Activated B cell treated with CpG ODN at 0.5 μM for 24 hours (primary cell): Measurements from ENCODE around the gene TMEM269. TPM values are rescaled to one million over a fixed set of nuclear protein-coding genes. Genes with fewer than 3 reads are reported as not detected.

Experiments
- ATAC-seq: fragments of 200-7000 bp; cut with Tn5 transposase; one replicate; pipeline ENCODE4 v1.10.0; 2021; ENCODE audit warnings: low read depth, mild to moderate bottlenecking, moderate library complexity
- CTCF ChIA-PET: fragments of 350-600 bp; sonication (Branson Sonifier 250); formaldehyde crosslinking; loops from one replicate; lab custom pipeline; 2021; ENCODE audit warnings: antibody characterized with exemption; lab: Charles Lee
- POLR2A ChIA-PET: fragments of 350-600 bp; sonication (Branson Sonifier 250); formaldehyde crosslinking; loops from one replicate; lab custom pipeline; 2021; ENCODE audit warnings: antibody characterized with exemption; lab: Charles Lee
- DNase-seq: peaks from one replicate; pipeline ENCODE4 v3.0.0; 2022
- H3K27ac Mint-ChIP-seq: one replicate; pipeline ENCODE4 v1.8.0; 2020; ENCODE audit warnings: mixed read lengths
- H3K27me3 Mint-ChIP-seq: one replicate; pipeline ENCODE4 v1.8.0; 2021; ENCODE audit warnings: mixed read lengths
- H3K36me3 Mint-ChIP-seq: one replicate; pipeline ENCODE4 v1.8.0; 2021; ENCODE audit warnings: low read depth, mixed read lengths
- H3K4me1 Mint-ChIP-seq: one replicate; pipeline ENCODE4 v1.8.0; 2021; ENCODE audit warnings: mixed read lengths
- H3K4me3 Mint-ChIP-seq: one replicate; pipeline ENCODE4 v1.8.0; 2020; ENCODE audit warnings: mild to moderate bottlenecking, mixed read lengths
- H3K9me3 Mint-ChIP-seq: one replicate; pipeline ENCODE4 v1.8.0; 2020; ENCODE audit warnings: mixed read lengths
- CTCF ChIP-seq: fragments of 200-600 bp; IDR thresholded peaks from one replicate; pipeline ENCODE4 v1.8.0; 2022; ENCODE audit warnings: antibody characterized with exemption, mild to moderate bottlenecking
- intact Hi-C: fragments of 100-400 bp; cut with micrococcal nuclease; formaldehyde crosslinking; loops from one replicate; pipeline ENCODE4 v1.15.1; 2024
- total RNA-seq: library from RNA; stranded (reverse); gene quantifications from 2 replicates; pipeline ENCODE4 v1.2.3, GENCODE V29; 2022

The TMEM269 gene
- total RNA-seq, 1 donor from 2014 or later = 0.31 TPM

GRCh38 chr1:42742617-42743316 lies 42.0 kb upstream of the TMEM269 start:
- Mint-ChIP-seq H3K4me1 (no peaks in the 10 kb centered on the region), H3K27ac (no peak overlapping the region), H3K4me3 (no peak overlapping the region), H3K27me3 (no peaks in the 10 kb centered on the region), H3K9me3 (no peaks in the 10 kb centered on the region), H3K36me3 (peaks cover 19% of the 10 kb centered on the region)
- ChIA-PET CTCF (no interaction called here), POLR2A (no interaction called here)
- no peak for DNase-seq
- intact Hi-C loops = no loop called here
- ATAC-seq = no peak
- TF ChIP-seq CTCF = no peak

- ChIA-PET CTCF (no interaction called here), POLR2A (interaction anchor here (0.6 kb wide), 1 partner anchor 47 kb away, joined by 4 read pairs; no protein-coding TSS in a partner anchor)
- intact Hi-C loops = no loop called here
- no peaks in the 10 kb centered on the region for H3K9me3 Mint-ChIP-seq
- H3K4me1 Mint-ChIP-seq = no peaks in the 10 kb centered on the region
- H3K36me3 Mint-ChIP-seq = peaks cover 27% of the 10 kb centered on the region
- H3K4me3 Mint-ChIP-seq = no peak overlapping the region
- no peak overlapping the region for H3K27ac Mint-ChIP-seq
- no peak for ATAC-seq
- no peaks in the 10 kb centered on the region for H3K27me3 Mint-ChIP-seq
- no peak for TF ChIP-seq CTCF
- no peak for DNase-seq
Measured at GRCh38 chr1:42743317-42744147, 41.3 kb upstream of the TMEM269 start.

GRCh38 chr1:42744148-42744413 lies 40.7 kb upstream of the TMEM269 start:
- TF ChIP-seq CTCF = no peak
- H3K36me3 Mint-ChIP-seq = peaks cover 32% of the 10 kb centered on the region
- ChIA-PET CTCF (no interaction called here), POLR2A (interaction anchor here (0.6 kb wide), 1 partner anchor 48 kb away, joined by 4 read pairs; no protein-coding TSS in a partner anchor)
- no peaks in the 10 kb centered on the region for H3K27me3 Mint-ChIP-seq
- no peaks in the 10 kb centered on the region for H3K4me1 Mint-ChIP-seq
- no peak overlapping the region for H3K27ac Mint-ChIP-seq
- no peak for ATAC-seq
- no peak for DNase-seq
- H3K4me3 Mint-ChIP-seq = no peak overlapping the region
- intact Hi-C loops = no loop called here
- H3K9me3 Mint-ChIP-seq = no peaks in the 10 kb centered on the region

DNA sequence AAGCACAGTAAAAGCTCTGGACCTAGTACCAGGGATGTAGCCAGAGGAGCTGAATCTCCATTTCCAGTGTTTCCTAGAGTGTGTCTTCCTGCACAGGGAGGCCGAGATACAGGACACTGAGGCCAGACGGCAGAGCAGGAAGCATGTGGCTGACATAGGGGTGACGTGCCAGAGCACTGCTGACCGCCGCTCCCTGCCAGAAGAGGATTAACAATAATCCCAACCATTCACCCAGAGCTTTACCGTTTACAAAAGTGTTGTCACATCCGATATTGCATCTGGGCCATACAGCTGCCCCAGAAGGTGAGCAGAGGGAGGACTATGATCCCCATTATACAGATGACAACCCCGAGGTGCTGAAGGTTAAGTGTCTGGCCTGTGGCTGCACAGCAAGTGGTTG lies 38.9 kb upstream of the TMEM269 start:
- no peak for ATAC-seq
- Mint-ChIP-seq H3K9me3 (no peaks in the 10 kb centered on the region), H3K36me3 (peaks cover 45% of the 10 kb centered on the region), H3K4me3 (no peak overlapping the region), H3K4me1 (no peaks in the 10 kb centered on the region), H3K27me3 (no peaks in the 10 kb centered on the region), H3K27ac (no peak overlapping the region)
- intact Hi-C loops = no loop called here
- no peak for TF ChIP-seq CTCF
- ChIA-PET POLR2A (no interaction called here), CTCF (interaction anchor here (1.4 to 2.7 kb wide), 3 partner anchors 13 to 328 kb away, joined by 3 to 9 read pairs (median 9); no protein-coding TSS in a partner anchor)
- no peak for DNase-seq

DNA sequence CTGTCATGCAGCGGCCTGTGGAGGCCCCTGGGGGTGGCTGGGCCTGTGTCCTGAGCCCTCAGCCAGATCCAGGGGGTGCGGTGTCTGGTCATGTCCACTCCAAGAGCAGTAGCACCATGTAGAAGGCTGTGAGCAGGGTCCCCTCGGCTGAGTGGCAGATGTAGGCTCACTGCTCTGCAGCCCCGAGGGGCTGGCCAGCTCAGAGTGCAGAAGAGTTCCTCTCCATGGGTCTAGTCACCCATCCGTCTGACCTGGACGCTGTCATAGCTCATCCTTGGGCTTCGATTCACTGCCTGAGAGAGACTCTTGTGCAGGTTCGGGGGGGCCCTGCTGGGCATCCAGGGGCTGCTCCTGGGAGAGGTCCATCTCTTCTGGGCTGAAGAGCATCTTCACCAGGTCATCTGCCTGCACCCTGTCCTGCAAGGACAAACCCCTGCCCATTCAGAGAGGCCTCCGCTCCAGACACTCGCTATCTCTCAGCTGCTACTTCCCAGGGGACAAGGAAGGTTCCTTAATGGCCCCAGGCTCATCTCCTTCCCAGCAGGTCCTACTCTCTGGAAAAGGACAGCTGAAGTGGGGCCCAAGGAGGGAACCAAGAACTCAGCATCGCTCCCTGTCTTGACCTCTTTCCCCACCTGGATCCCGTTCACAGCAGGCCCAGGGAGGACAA lies 38.2 kb upstream of the TMEM269 start:
- Mint-ChIP-seq H3K9me3 (peaks cover under 1% of the 10 kb centered on the region), H3K4me3 (no peak overlapping the region), H3K4me1 (no peaks in the 10 kb centered on the region), H3K27ac (no peak overlapping the region), H3K27me3 (no peaks in the 10 kb centered on the region), H3K36me3 (peaks cover 47% of the 10 kb centered on the region)
- ChIA-PET POLR2A (no interaction called here), CTCF (interaction anchor here (0.7 to 2.7 kb wide), 5 partner anchors 12 to 402 kb away, joined by 3 to 9 read pairs (median 3); no protein-coding TSS in a partner anchor)
- DNase-seq (no peak), ATAC-seq (no peak)
- no peak for TF ChIP-seq CTCF
- intact Hi-C loops = loop anchor here (1.0 kb wide), 1 partner anchor 168 kb away; no protein-coding TSS in a partner anchor
